Natural killer cell (primary cell): ENCODE results near the gene COL6A2. TPM values are rescaled to one million over a fixed set of nuclear protein-coding genes. Genes with fewer than 3 reads are reported as not detected.

Source experiments
- ATAC-seq, 3 donors: fragments of 150-1000 bp in 2 of 3; fragments of 200-7000 bp in 1 of 3; cut with Tn5 transposase; 1 replicate in 1 of 3; 2 replicates in 2 of 3; pipeline ENCODE4 v1.10.0; 2021; ENCODE audit warnings: mild to moderate bottlenecking in 2 of 3, moderate library complexity in 2 of 3
- DNase-seq, 2 donors: peaks; one replicate each; pipeline versions ENCODE4 v3.0.0 to v3.0.0-alpha.2; 2013 to 2021; ENCODE audit warnings: mixed read lengths in 1 of 2
- H3K27ac ChIP-seq: one replicate; pipeline ENCODE4 v1.5.1; 2013; ENCODE audit warnings: mild to moderate bottlenecking, low read length
- H3K27me3 ChIP-seq: one replicate; pipeline ENCODE4 v1.6.1; 2013; ENCODE audit warnings: low read length; ENCODE audit not compliant: control insufficient read depth, insufficient read depth
- H3K36me3 ChIP-seq: one replicate; pipeline ENCODE4 v1.6.1; 2013; ENCODE audit warnings: low read length; ENCODE audit not compliant: control insufficient read depth, insufficient read depth
- H3K4me1 ChIP-seq: one replicate; pipeline ENCODE4 v1.6.1; 2013; ENCODE audit warnings: low read length; ENCODE audit not compliant: control insufficient read depth, insufficient read depth
- H3K4me3 ChIP-seq: one replicate; pipeline ENCODE4 v1.5.1; 2013; ENCODE audit warnings: low read length
- H3K9me3 ChIP-seq: one replicate; pipeline ENCODE4 v1.6.1; 2013; ENCODE audit warnings: low read length; ENCODE audit not compliant: control insufficient read depth, insufficient read depth
- H3K27ac Mint-ChIP-seq, 2 donors: one replicate each; pipeline ENCODE4 v1.8.0; 2022; ENCODE audit warnings: mild to moderate bottlenecking in 2 of 2, mixed read lengths in 2 of 2, moderate library complexity in 1 of 2
- H3K27me3 Mint-ChIP-seq, 2 donors: one replicate each; pipeline ENCODE4 v1.8.0; 2022; ENCODE audit warnings: low read depth in 2 of 2, mixed read lengths in 2 of 2
- H3K36me3 Mint-ChIP-seq: one replicate; pipeline ENCODE4 v1.8.0; 2022; ENCODE audit warnings: mixed read lengths
- H3K4me1 Mint-ChIP-seq, 2 donors: one replicate each; pipeline ENCODE4 v1.8.0; 2022; ENCODE audit warnings: mixed read lengths in 2 of 2
- H3K4me3 Mint-ChIP-seq: one replicate; pipeline ENCODE4 v1.8.0; 2022; ENCODE audit warnings: mild to moderate bottlenecking, moderate library complexity, mixed read lengths
- H3K9me3 Mint-ChIP-seq, 2 donors: one replicate each; pipeline ENCODE4 v1.8.0; 2022; ENCODE audit warnings: mixed read lengths in 2 of 2
- WGBS: methylation state at CpG from one replicate; pipeline ENCODE4 v1.1.7; 2013; ENCODE audit warnings: missing lambda C conversion rate; ENCODE audit not compliant: insufficient coverage; 5-methylcytosine and 5-hydroxymethylcytosine counted together
- intact Hi-C: fragments of 100-400 bp; cut with micrococcal nuclease; formaldehyde crosslinking; loops from one replicate; pipeline ENCODE4 v1.14.2; 2022
- total RNA-seq, 4 donors: library from RNA; stranded (reverse); fragments of 120-200 nt in 1 of 4; gene quantifications; one replicate each; pipeline versions ENCODE4 v1.2.3 to v1.2.4, GENCODE V29; 2013 to 2022
- TF ChIP-seq, protein P1 (sequence below): fragments of 200-600 bp; IDR thresholded peaks from one replicate; pipeline ENCODE4 v1.8.0; 2022; ENCODE audit warnings: antibody characterized with exemption

COL6A2 gene
- total RNA-seq, 3 donors from 2014 or later (not counting 1 experiment from before 2014, with no cell fraction given), result 93.9 to 110 (median 97.2) TPM

DNA sequence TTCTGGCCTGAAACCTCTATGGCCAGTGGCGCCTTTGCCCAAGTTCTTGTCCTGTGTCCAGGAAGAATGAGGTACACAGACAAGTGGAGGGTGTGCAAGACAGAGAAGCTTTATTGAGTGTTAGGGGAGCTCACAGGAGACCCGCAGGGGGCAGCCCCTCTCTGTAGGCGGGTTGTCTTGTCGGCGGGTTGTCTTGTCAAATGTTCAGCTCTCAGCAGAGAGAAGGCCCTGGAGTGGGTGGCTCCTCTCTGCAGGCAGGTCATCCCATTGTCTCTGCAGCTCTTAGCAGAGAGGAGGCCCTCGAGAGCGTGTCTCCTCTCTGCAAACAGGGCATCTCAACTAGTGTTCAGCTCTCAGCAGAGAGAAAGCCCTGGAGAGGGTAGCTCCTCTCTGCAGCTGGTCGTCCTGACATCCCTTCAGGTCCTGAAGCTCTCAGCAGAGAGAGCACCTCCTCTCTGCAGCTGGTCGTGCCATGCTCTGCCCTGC is 11.0 kb downstream of the COL6A2 start:
- no peaks in the 10 kb centered on the region for H3K36me3 ChIP-seq
- DNase-seq (peak in 1 of 2 donors; percentile 4), ATAC-seq (no peak)
- no peaks in the 10 kb centered on the region for H3K9me3 ChIP-seq
- peaks cover 9% of the 10 kb centered on the region for H3K36me3 Mint-ChIP-seq
- H3K9me3 Mint-ChIP-seq, result peaks cover 2 to 11% of the 10 kb centered on the region in 2 donors
- H3K27ac Mint-ChIP-seq, result no peak overlapping the region
- H3K4me1 Mint-ChIP-seq, result no peaks in the 10 kb centered on the region
- H3K4me1 ChIP-seq, result no peaks in the 10 kb centered on the region
- TF ChIP-seq, protein P1, sequence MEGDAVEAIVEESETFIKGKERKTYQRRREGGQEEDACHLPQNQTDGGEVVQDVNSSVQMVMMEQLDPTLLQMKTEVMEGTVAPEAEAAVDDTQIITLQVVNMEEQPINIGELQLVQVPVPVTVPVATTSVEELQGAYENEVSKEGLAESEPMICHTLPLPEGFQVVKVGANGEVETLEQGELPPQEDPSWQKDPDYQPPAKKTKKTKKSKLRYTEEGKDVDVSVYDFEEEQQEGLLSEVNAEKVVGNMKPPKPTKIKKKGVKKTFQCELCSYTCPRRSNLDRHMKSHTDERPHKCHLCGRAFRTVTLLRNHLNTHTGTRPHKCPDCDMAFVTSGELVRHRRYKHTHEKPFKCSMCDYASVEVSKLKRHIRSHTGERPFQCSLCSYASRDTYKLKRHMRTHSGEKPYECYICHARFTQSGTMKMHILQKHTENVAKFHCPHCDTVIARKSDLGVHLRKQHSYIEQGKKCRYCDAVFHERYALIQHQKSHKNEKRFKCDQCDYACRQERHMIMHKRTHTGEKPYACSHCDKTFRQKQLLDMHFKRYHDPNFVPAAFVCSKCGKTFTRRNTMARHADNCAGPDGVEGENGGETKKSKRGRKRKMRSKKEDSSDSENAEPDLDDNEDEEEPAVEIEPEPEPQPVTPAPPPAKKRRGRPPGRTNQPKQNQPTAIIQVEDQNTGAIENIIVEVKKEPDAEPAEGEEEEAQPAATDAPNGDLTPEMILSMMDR, result no peak
- WGBS, result 76% methylated on average over 9 of the region's 9 CpGs
- H3K4me3 ChIP-seq, result no peak overlapping the region
- no peak overlapping the region for H3K4me3 Mint-ChIP-seq
- H3K27me3 ChIP-seq, result peaks cover 2% of the 10 kb centered on the region
- intact Hi-C loops, result no loop called here
- no peak overlapping the region for H3K27ac ChIP-seq
- H3K27me3 Mint-ChIP-seq, result peaks cover 10 to 22% of the 10 kb centered on the region in 2 donors

DNA sequence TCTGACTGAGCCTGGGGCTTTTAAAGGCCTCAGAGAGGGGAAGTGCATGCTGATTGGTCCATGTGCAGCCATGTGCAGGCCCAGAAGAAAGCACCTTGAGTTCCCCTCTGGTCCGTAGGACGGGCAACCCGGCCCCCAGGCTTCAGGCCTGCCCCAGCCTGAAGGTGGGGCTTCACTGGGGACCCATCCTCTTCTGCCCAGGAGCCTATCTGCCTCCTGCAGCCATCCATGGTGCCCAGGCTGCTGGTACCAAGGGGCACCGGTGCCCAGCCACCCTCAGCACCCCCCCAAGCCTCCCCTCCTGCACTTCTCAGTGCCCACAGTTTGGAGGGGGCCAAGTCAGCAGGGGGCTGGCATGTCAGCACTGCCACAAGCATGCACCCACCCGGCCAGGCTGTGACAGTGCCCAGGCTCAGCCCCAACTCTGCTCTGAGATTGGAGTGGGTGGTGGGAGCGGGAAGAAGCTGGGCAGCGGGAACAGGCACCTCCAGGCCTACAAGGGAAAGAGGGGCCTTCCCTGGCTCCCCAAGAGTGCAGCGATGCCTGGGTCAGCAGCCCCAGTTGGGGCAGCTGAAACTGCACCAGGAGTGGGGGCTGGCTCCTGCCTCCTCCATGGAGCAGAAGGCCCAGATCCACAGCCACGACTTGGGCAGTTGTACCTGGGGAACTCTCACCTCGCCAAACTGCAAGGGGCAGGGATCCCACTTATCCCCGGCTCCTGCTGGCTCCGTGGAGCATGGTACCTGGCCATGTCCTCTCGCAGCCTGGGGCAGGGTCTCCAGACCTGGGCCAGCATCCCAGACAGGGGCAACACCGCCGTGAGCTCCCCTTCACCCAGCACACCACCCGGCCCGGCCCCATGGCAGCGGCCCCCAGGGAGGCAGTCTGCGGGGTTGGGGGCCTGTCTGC is 11.7 kb downstream of the COL6A2 start:
- Histone ChIP-seq H3K9me3 (no peaks in the 10 kb centered on the region), H3K27ac (no peak overlapping the region), H3K36me3 (no peaks in the 10 kb centered on the region), H3K4me3 (no peak overlapping the region), H3K4me1 (no peaks in the 10 kb centered on the region), H3K27me3 (no peaks in the 10 kb centered on the region)
- WGBS, result 89% methylated on average over 19 of the region's 19 CpGs
- intact Hi-C loops, result no loop called here
- no peak overlapping the region for H3K4me3 Mint-ChIP-seq
- DNase-seq (peak in 1 of 2 donors; percentile 7), ATAC-seq (no peak)
- no peaks in the 10 kb centered on the region for H3K4me1 Mint-ChIP-seq
- H3K27me3 Mint-ChIP-seq, result peaks cover 3 to 15% of the 10 kb centered on the region in 2 donors
- H3K9me3 Mint-ChIP-seq, result peaks cover 0 to 9% of the 10 kb centered on the region in 2 donors
- H3K27ac Mint-ChIP-seq, result no peak overlapping the region
- peaks cover 2% of the 10 kb centered on the region for H3K36me3 Mint-ChIP-seq
- TF ChIP-seq, protein P1, result no peak

DNA sequence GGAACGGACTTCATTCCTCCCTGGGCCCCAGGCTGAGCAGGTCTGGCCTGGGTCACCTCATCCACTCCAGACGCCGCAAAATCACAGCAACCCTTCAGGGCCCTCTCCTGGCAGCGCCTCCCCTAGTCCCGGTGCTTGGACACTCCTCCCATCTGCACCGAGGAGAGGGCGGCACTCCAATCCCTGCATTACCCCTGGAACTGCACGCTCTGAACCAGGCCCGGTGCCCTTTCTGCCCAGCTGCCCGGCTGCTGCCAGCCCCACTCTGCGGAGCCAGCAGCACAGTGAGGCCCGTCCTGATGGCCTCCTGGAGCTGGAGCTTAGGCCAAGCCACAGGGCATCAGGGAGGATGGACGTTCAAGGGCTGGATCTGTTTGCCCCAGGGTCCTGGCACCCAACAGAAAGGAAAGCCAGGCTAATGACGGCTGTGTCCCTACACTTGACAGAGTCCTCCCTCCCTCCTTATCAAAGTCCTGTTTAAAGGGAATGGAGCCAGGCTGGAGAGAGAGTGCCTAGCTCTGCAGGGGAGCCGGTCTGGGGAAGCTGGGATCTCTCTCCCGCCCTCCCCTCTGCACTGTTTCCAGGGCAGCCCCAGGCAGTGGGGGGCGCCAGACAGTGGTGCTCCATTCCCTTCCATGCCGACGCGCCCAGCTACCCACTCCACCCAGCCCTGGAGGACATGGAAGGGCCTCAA is 12.7 kb downstream of the COL6A2 start:
- Mint-ChIP-seq H3K4me1 (no peaks in the 10 kb centered on the region), H3K36me3 (no peaks in the 10 kb centered on the region), H3K27ac (no peak overlapping the region), H3K4me3 (no peak overlapping the region), H3K27me3 (peaks cover 0 to 9% of the 10 kb centered on the region in 2 donors), H3K9me3 (peaks cover 0 to 9% of the 10 kb centered on the region in 2 donors)
- no peak for ATAC-seq
- DNase-seq, result no peak
- no peak overlapping the region for H3K27ac ChIP-seq
- 91% methylated on average over 19 of the region's 20 CpGs for WGBS
- H3K27me3 ChIP-seq, result no peaks in the 10 kb centered on the region
- no peak overlapping the region for H3K4me3 ChIP-seq
- intact Hi-C loops, result no loop called here
- H3K9me3 ChIP-seq, result peaks cover 4% of the 10 kb centered on the region
- H3K36me3 ChIP-seq, result no peaks in the 10 kb centered on the region
- H3K4me1 ChIP-seq, result no peaks in the 10 kb centered on the region
- TF ChIP-seq, protein P1, result no peak
